Ascending aorta (tissue), 2 donors: Measurements from ENCODE around the gene NOL4L. TPM values are rescaled to one million over a fixed set of nuclear protein-coding genes. Genes with fewer than 3 reads are reported as not detected.

Experiments used
- DNase-seq, 2 donors: peaks; one replicate each; pipeline ENCODE4 v3.0.0-alpha.2; 2019; ENCODE audit warnings: low spot score in 2 of 2
- H3K27ac ChIP-seq, 2 donors: fragments of 200-600 bp; sonication (generic); one replicate each; pipeline ENCODE4 v1.5.1; 2016 to 2017; ENCODE audit warnings: mild to moderate bottlenecking in 1 of 2
- H3K27me3 ChIP-seq: fragments of 200-600 bp; sonication (generic); one replicate; pipeline ENCODE4 v1.5.1; 2017
- H3K36me3 ChIP-seq, 2 donors: fragments of 200-600 bp; sonication (generic); one replicate each; pipeline ENCODE4 v1.5.1; 2016
- H3K4me1 ChIP-seq, 2 donors: fragments of 200-600 bp; sonication (generic); one replicate each; pipeline ENCODE4 v1.5.1; 2016 to 2017; ENCODE audit warnings: mild to moderate bottlenecking in 1 of 2
- H3K4me3 ChIP-seq, 2 donors: fragments of 200-600 bp; sonication (generic); one replicate each; pipeline ENCODE4 v1.5.1; 2016 to 2017; ENCODE audit warnings: mild to moderate bottlenecking in 1 of 2
- H3K9me3 ChIP-seq, 2 donors: fragments of 200-600 bp; sonication (generic); one replicate each; pipeline ENCODE4 v1.5.1; 2016
- intact Hi-C: fragments of 100-400 bp; cut with DNase I; formaldehyde crosslinking; loops from one replicate; pipeline ENCODE4 v1.15.1; 2023
- total RNA-seq: library from RNA; depleted of rRNA; stranded (reverse); fragments of >200 nt; gene quantifications from one replicate; pipeline ENCODE4 v1.1.0, GENCODE V29; 2016
- TF ChIP-seq, protein P1 (sequence below), 3 experiments: fragments of 200-600 bp in 2 of 3; fragments of 450-650 bp in 1 of 3; sonication (generic) in 2 of 3; IDR thresholded peaks; one replicate each; pipeline ENCODE4 v1.5.1; 2016 to 2019; ENCODE audit warnings: antibody characterized with exemption in 3 of 3, mild to moderate bottlenecking in 1 of 3, moderate library complexity in 1 of 3

The NOL4L gene
- total RNA-seq, 1 donor from 2014 or later = 19.8 TPM

DNA sequence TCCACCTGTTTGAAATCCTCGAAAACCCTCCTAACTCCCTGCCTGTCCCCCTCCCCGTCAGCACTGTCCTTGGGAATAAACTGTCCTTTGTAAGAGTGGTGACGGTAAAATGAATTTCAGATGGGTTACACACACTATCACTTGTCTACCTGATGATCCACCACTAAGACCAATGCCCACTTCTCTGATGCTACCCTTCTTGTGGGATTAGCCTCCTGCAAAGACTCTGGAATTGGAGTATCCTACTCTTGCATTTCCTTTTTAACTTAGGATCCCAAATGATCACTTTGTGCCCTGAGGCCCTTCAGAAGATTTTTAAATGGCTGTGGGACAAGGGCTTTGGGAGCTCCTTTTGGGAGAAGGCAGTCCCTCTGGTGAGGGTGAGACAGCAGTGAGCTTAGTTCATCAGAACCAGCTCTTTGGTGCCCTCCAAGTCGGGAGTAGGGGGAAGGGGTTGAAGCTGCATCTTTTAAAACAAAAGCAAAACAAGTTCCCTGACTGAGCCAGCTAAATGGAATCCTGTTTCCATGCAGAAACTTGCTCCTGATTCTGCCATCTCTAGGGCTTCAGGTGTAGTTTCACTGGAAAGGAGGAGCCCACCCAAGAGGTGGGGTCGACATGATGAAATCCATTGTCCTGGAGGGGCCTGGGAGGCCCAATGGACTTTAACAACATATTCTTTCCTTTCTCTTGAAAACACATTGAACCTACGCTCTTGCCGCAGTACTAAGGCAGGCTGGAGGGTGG, 140.5 kb downstream of the NOL4L start:
- Histone ChIP-seq H3K4me3 (no peak overlapping the region), H3K9me3 (no peaks in the 10 kb centered on the region), H3K27me3 (no peaks in the 10 kb centered on the region), H3K27ac (no peak overlapping the region), H3K4me1 (peaks cover 0 to 4% of the 10 kb centered on the region in 2 donors), H3K36me3 (peaks cover 2 to 12% of the 10 kb centered on the region in 2 donors)
- intact Hi-C loops = no loop called here
- no peak for DNase-seq
- TF ChIP-seq, protein P1, sequence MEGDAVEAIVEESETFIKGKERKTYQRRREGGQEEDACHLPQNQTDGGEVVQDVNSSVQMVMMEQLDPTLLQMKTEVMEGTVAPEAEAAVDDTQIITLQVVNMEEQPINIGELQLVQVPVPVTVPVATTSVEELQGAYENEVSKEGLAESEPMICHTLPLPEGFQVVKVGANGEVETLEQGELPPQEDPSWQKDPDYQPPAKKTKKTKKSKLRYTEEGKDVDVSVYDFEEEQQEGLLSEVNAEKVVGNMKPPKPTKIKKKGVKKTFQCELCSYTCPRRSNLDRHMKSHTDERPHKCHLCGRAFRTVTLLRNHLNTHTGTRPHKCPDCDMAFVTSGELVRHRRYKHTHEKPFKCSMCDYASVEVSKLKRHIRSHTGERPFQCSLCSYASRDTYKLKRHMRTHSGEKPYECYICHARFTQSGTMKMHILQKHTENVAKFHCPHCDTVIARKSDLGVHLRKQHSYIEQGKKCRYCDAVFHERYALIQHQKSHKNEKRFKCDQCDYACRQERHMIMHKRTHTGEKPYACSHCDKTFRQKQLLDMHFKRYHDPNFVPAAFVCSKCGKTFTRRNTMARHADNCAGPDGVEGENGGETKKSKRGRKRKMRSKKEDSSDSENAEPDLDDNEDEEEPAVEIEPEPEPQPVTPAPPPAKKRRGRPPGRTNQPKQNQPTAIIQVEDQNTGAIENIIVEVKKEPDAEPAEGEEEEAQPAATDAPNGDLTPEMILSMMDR (IDR thresholded peaks at IDR 0.05) = no peak

DNA sequence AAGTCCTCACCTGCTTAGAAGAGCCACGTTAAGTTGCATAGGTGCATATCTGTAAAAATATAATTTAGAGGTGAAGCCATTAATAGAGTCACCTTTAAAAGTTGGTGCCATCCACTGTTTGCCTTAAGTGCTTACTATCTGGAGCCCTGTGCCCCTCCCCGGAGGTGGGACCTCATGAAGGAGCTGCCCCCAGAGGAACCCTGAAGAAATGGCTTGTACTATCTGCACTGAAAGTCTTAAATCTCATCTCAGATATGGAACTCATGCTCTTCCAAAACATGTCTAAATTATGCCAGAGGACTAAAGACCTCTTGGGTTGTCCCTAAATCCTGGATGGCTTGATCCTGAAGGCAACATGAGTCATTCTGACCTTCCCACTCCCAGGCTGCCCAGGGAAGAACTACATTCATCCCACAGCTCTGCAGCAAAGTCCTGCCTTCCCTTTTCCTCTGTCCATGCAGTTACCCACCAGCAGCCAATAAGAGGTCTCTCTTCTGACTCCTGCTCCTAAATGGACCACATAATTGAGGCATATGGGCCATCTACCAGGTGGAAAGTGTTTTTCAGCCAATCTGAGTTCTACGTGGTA, 141.7 kb downstream of the NOL4L start:
- Histone ChIP-seq H3K27ac (no peak overlapping the region), H3K4me1 (peaks cover 0 to 4% of the 10 kb centered on the region in 2 donors), H3K4me3 (no peak overlapping the region), H3K36me3 (peaks cover 4 to 22% of the 10 kb centered on the region in 2 donors), H3K9me3 (no peaks in the 10 kb centered on the region), H3K27me3 (no peaks in the 10 kb centered on the region)
- TF ChIP-seq, protein P1 (IDR thresholded peaks at IDR 0.05) = no peak
- no peak for DNase-seq
- intact Hi-C loops = no loop called here

DNA sequence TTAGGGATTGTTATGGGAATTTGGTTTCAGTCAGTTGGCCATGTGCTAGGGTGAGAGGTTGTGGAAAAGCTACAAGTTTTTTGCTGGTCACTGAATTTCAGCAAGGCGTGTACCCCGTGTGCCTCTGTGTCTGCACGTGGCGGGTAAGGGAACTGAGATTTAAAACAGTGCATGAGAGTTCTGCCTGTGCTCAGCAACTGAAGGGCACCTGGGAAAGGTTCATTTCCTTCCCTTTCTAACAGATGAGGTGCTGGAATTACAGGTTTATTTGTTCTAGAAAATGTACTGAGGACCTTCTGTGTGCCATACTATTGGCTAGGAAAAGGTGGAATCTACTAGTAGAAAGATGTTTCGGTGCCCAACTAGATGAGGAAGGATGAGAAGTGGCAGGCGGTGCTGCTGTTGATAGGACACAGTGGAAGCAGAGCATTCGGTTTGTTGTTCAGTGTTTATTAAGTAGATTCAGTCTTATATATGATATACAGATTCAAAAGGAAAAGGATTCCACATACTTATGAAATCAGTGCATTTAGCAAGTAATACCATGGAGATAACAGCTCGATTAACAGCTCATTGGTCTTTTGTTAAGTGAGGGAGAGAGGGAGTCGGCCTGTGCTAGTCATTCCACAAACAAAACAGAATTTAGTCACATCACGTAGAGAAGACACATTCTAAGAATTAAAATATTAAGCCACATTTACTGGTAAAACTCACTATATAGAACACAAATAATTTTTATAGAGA, 142.3 kb downstream of the NOL4L start:
- no peak overlapping the region for H3K27ac ChIP-seq
- no peaks in the 10 kb centered on the region for H3K9me3 ChIP-seq
- DNase-seq = no peak
- H3K4me1 ChIP-seq = peaks cover 0 to 4% of the 10 kb centered on the region in 2 donors
- H3K27me3 ChIP-seq = no peaks in the 10 kb centered on the region
- intact Hi-C loops = no loop called here
- H3K36me3 ChIP-seq = peaks cover 7 to 28% of the 10 kb centered on the region in 2 donors
- H3K4me3 ChIP-seq = no peak overlapping the region
- TF ChIP-seq, protein P1 (IDR thresholded peaks at IDR 0.05) = no peak

DNA sequence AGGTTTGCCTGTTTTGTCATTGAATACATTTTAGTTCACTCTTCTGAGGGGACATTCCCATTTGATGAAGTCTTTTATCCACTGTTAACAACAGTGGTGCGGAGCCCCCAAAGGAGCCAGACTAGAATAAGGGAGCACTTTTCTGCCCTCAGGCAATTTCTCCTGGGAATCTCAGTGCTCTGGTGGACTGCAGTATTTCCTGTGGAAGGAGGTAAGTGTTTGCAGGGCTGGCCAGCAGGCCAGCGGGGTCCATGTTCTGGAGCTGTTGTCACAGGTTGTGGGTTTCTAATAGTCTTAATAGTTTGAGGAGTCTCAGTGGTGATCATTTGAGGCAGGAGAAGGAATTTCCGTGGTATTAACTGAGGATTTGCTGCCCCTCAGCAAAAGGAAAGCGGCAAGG, 143.5 kb downstream of the NOL4L start:
- Histone ChIP-seq H3K27me3 (no peaks in the 10 kb centered on the region), H3K27ac (no peak overlapping the region), H3K4me1 (peaks cover 0 to 4% of the 10 kb centered on the region in 2 donors), H3K4me3 (no peak overlapping the region), H3K9me3 (no peaks in the 10 kb centered on the region), H3K36me3 (peaks cover 19 to 40% of the 10 kb centered on the region in 2 donors)
- intact Hi-C loops = no loop called here
- TF ChIP-seq, protein P1 (IDR thresholded peaks at IDR 0.05) = no peak
- DNase-seq = no peak

DNA sequence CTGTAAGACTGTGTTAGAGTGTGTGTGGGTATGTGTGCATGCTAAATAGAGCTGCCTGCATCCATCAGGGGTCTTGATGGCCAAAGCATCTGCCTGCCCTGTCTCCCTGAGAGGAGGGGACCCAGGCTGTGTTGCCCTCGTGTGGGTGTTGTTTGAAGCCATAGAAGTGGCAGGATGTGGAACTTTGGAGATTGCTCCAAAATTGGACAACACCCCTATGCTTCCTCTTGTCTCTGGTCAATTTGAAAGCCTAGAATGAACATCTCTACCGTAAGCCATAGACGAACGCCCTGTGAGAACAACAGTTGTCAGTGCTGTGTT, 144.4 kb downstream of the NOL4L start:
- TF ChIP-seq, protein P1 (IDR thresholded peaks at IDR 0.05) = no peak
- DNase-seq = no peak
- Histone ChIP-seq H3K9me3 (no peaks in the 10 kb centered on the region), H3K4me3 (no peak overlapping the region), H3K4me1 (peaks cover 0 to under 1% of the 10 kb centered on the region in 2 donors), H3K36me3 (peaks cover 28 to 43% of the 10 kb centered on the region in 2 donors), H3K27me3 (no peaks in the 10 kb centered on the region), H3K27ac (no peak overlapping the region)
- intact Hi-C loops = no loop called here
